GM18951 (cell line): ENCODE data around the gene TMED6.

Experiments used
- POLR2A ChIP-seq: IDR thresholded peaks from 4 replicates; pipeline ENCODE4 v1.6.1; 2011; ENCODE audit warnings: mild to moderate bottlenecking; ENCODE audit not compliant: insufficient read length, insufficient read depth; ENCODE audit errors: extremely low read depth
- in situ Hi-C: fragments of 300-500 bp; cut with MboI; formaldehyde crosslinking; loops from one replicate; pipeline ENCODE4 v1.12.0; 2022; ENCODE audit warnings: low sequenced_read_pairs, mixed read lengths, inconsistent platforms; ENCODE audit not compliant: unreplicated experiment

TMED6 gene

GRCh38 chr16:69324585-69325253 lies 26.9 kb downstream of the TMED6 start:
- no peak for TF ChIP-seq POLR2A
- in situ Hi-C loops: no loop called here

- in situ Hi-C loops: no loop called here
- TF ChIP-seq POLR2A: no peak
Measured at GRCh38 chr16:69324013-69324531, 27.5 kb downstream of the TMED6 start.

DNA sequence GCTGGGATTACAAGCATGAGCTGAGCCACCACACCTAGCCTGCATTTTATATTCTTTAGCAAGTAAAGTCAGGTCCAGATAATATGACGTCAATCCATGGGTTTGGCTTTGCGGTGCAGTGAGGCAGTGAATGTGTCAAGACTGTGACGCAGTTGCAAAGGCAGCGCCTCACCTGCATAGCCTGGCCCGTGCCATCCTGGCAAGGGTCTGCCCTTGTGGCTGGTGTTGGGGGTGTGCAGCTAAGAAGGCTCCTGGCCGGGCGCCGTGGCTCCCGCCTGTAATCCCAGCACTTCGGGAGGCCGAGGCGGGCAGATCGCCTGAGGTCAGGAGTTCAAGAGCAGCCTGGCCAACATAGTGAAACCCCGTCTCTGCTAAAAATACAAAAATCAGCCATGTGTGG lies 28.2 kb downstream of the TMED6 start:
- no peak for TF ChIP-seq POLR2A
- in situ Hi-C loops: no loop called here

DNA sequence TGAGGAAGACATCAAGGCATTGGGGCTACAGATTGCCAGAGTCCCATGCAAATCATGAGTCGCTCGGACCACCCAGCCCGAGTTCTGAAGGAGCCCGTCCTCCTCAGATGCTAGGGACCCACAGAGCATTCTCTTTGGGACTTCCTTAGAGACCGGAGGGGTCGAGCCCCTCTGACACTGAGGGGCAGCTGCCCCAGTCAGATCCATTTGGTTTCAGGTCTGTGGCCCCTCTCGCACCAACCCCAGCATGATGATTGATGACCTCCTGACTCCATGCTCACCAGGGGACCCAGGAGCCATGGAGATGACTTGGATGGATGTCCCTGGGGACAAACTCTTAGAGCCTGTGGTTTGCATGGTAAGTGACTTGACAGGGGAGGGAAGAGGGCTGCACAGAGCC lies 29.2 kb downstream of the TMED6 start:
- in situ Hi-C loops: no loop called here
- TF ChIP-seq POLR2A: no peak

DNA sequence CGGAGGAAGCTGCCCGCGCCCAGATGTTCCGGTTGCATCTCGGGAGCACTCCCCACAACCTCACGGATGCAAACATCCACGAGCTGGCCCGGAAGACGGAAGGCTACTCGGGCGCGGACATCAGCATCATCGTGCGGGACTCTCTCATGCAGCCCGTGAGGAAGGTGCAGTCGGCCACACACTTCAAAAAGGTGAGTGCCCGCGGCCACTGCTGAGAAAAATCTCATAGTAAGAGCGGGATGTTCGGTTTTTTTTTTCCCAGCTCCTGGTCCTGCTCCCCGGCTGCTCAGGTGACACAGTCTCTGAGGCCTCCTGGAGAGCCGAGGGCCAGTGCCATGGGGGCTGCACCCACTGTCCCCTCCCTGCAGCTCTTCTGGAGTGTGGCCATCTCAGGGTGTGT lies 30.5 kb downstream of the TMED6 start:
- no peak for TF ChIP-seq POLR2A
- in situ Hi-C loops: no loop called here

GRCh38 chr16:69320740-69321073 lies 30.9 kb downstream of the TMED6 start:
- TF ChIP-seq POLR2A: peak; percentile 19
- in situ Hi-C loops: no loop called here

GRCh38 chr16:69319826-69320739 lies 31.5 kb downstream of the TMED6 start:
- TF ChIP-seq POLR2A: no peak
- in situ Hi-C loops: no loop called here

GRCh38 chr16:69319381-69319780 lies 32.2 kb downstream of the TMED6 start:
- no peak for TF ChIP-seq POLR2A
- in situ Hi-C loops: no loop called here

GRCh38 chr16:69318911-69319289 lies 32.7 kb downstream of the TMED6 start:
- no peak for TF ChIP-seq POLR2A
- in situ Hi-C loops: no loop called here

GRCh38 chr16:69318177-69318910 lies 33.2 kb downstream of the TMED6 start:
- in situ Hi-C loops: no loop called here
- TF ChIP-seq POLR2A: no peak

DNA sequence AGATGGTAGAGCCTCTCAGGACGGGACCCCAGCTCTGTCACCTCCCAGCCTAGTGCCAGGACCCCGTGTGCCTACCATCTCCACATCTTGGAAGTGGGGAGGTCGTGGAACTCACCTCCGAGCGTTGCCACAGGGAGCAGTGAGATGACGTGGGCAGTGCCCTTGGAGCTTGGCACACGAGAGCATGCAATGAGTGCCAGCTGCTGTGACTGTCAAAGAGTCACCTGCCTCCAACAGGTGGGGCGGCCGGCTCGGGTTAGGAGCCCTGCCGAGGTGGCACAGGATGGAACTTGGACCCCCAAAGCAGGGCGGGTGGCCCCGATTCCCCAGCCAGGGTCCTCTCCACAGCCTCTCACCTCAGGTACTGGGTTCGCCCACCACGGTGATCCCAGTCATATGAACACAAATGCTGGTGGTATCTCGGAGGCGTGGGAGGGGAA lies 35.0 kb downstream of the TMED6 start:
- no peak for TF ChIP-seq POLR2A
- in situ Hi-C loops: no loop called here

- in situ Hi-C loops: no loop called here
- TF ChIP-seq POLR2A: no peak
Measured at GRCh38 chr16:69315486-69316311, 35.9 kb downstream of the TMED6 start.

DNA sequence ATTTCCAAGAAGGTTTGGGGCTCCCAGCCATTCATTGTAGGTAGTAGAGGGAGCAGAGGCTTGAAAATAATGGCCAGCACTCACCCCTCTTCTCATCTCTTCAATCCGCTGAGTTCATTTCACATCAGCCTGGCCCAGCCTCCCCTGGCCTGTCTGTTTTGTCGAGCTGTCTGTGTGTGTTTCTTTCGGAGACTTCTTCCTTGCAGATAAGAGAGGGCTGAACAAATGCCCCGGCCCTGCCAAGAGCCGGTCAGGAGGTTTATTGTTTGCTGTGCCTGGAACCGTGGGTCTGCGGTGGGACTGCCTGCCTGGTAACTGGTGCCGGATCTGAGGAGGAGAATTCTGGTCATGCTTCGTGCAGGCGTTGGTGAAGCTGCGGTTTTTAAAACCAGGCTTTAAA lies 37.1 kb downstream of the TMED6 start:
- in situ Hi-C loops: no loop called here

DNA sequence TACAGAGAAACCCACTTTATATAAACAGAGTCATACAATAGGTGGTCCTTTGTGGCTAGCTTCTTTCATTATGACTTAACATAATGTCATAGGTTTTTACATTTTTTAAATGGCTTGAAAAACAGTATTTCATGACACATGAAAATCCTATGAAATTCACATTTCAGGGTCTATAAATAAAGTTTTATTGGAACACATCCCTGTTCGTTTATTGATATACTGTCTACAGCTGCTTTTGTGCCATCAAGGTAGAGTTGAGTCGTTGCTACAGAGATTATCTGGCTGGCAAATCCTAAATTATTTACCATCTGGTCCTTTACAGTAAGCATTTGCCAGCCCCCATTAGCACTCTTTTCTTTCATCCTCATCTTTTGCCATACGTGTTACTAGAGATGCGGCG lies 38.1 kb downstream of the TMED6 start:
- in situ Hi-C loops: no loop called here
- no peak for TF ChIP-seq POLR2A

More for the DNA sequence above, 37.1 kb downstream of the TMED6 start:
- TF ChIP-seq POLR2A: no peak
